Osteoblast (primary cell): ENCODE data around the gene RPRD1A. TPM values are rescaled to one million over a fixed set of nuclear protein-coding genes. Genes with fewer than 3 reads are reported as not detected.

ENCODE experiments used
- DNase-seq: peaks from one replicate; pipeline ENCODE4 v3.0.0; 2011; ENCODE audit warnings: low spot score, mixed read lengths; ENCODE audit not compliant: insufficient read length; ENCODE audit errors: missing footprints
- H2AFZ ChIP-seq: 2 replicates; pipeline ENCODE4 v1.6.0; 2011; ENCODE audit warnings: mild to moderate bottlenecking, low read length
- H3K27ac ChIP-seq: 2 replicates; pipeline ENCODE4 v1.5.1; 2011; ENCODE audit warnings: mild to moderate bottlenecking, low read depth, low read length, moderate library complexity
- H3K27me3 ChIP-seq: 2 replicates; pipeline ENCODE4 v1.6.0; 2012; ENCODE audit warnings: mild to moderate bottlenecking, control low read depth, inconsistent platforms, low read length, moderate library complexity; ENCODE audit not compliant: insufficient read depth
- H3K36me3 ChIP-seq: 2 replicates; pipeline ENCODE4 v1.5.1; 2011; ENCODE audit warnings: mild to moderate bottlenecking, low read length, control low read depth, moderate library complexity; ENCODE audit not compliant: insufficient read depth
- H3K4me1 ChIP-seq: 2 replicates; pipeline ENCODE4 v1.5.1; 2011; ENCODE audit warnings: mild to moderate bottlenecking, low read length, control low read depth, moderate library complexity; ENCODE audit not compliant: insufficient read depth
- H3K4me2 ChIP-seq: 2 replicates; pipeline ENCODE4 v1.6.0; 2011; ENCODE audit warnings: mild to moderate bottlenecking, low read length; ENCODE audit not compliant: insufficient read depth
- H3K4me3 ChIP-seq: fragments of 200-600 bp; sonication (generic); 3 replicates; pipeline ENCODE4 v1.5.1; 2012; ENCODE audit warnings: mild to moderate bottlenecking, low read length, inconsistent platforms; ENCODE audit not compliant: insufficient read depth
- H3K79me2 ChIP-seq: 2 replicates; pipeline ENCODE4 v1.6.0; 2012; ENCODE audit warnings: mild to moderate bottlenecking, low read length, control low read depth, inconsistent platforms; ENCODE audit not compliant: insufficient read depth
- H3K9me3 ChIP-seq: 2 replicates; pipeline ENCODE4 v1.5.1; 2011; ENCODE audit warnings: low read depth, low read length, control low read depth
- H4K20me1 ChIP-seq: 2 replicates; pipeline ENCODE4 v1.6.0; 2012; ENCODE audit warnings: mild to moderate bottlenecking, low read length, control low read depth; ENCODE audit not compliant: insufficient read depth
- total RNA-seq: library from RNA; depleted of rRNA; stranded (reverse); fragments of >200 nt; gene quantifications from 2 replicates; pipeline ENCODE4 v1.2.3, GENCODE V29; 2012
- TF ChIP-seq, protein P1 (sequence below): IDR thresholded peaks from 2 replicates; pipeline ENCODE4 v1.5.1; 2011; ENCODE audit warnings: mild to moderate bottlenecking, low read depth, low read length, moderate library complexity; ENCODE audit errors: extremely low read depth

RPRD1A gene
- total RNA-seq, 1 donor: 36.2 TPM

DNA sequence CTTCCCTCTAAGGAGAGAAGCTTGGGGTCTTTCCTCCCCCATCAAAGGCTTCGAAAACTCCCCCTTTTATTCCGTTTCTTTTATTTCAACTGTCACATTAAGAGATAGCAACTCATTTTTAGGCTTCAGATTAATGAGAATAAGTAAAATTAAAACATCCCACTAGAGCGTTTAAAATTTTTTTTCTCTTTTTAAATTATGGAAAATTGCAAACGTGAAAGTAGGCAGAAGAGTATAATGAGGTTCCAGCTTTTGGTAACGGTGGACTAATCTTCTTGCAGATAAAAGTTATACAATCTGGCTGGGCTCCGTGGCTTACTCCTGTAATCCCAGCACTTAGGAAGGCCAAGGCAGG is 116.8 kb downstream of the RPRD1A start:
- Histone ChIP-seq H2AFZ (no peak overlapping the region), H3K4me3 (peak overlapping the region; percentile 67), H4K20me1 (no peaks in the 10 kb centered on the region), H3K9me3 (no peaks in the 10 kb centered on the region), H3K27me3 (peaks cover 4% of the 10 kb centered on the region), H3K4me2 (peak overlapping the region; percentile 71), H3K79me2 (no peaks in the 10 kb centered on the region), H3K27ac (no peak overlapping the region), H3K36me3 (no peaks in the 10 kb centered on the region), H3K4me1 (no peaks in the 10 kb centered on the region)
- TF ChIP-seq, protein P1, sequence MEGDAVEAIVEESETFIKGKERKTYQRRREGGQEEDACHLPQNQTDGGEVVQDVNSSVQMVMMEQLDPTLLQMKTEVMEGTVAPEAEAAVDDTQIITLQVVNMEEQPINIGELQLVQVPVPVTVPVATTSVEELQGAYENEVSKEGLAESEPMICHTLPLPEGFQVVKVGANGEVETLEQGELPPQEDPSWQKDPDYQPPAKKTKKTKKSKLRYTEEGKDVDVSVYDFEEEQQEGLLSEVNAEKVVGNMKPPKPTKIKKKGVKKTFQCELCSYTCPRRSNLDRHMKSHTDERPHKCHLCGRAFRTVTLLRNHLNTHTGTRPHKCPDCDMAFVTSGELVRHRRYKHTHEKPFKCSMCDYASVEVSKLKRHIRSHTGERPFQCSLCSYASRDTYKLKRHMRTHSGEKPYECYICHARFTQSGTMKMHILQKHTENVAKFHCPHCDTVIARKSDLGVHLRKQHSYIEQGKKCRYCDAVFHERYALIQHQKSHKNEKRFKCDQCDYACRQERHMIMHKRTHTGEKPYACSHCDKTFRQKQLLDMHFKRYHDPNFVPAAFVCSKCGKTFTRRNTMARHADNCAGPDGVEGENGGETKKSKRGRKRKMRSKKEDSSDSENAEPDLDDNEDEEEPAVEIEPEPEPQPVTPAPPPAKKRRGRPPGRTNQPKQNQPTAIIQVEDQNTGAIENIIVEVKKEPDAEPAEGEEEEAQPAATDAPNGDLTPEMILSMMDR: no peak
- no peak for DNase-seq

DNA sequence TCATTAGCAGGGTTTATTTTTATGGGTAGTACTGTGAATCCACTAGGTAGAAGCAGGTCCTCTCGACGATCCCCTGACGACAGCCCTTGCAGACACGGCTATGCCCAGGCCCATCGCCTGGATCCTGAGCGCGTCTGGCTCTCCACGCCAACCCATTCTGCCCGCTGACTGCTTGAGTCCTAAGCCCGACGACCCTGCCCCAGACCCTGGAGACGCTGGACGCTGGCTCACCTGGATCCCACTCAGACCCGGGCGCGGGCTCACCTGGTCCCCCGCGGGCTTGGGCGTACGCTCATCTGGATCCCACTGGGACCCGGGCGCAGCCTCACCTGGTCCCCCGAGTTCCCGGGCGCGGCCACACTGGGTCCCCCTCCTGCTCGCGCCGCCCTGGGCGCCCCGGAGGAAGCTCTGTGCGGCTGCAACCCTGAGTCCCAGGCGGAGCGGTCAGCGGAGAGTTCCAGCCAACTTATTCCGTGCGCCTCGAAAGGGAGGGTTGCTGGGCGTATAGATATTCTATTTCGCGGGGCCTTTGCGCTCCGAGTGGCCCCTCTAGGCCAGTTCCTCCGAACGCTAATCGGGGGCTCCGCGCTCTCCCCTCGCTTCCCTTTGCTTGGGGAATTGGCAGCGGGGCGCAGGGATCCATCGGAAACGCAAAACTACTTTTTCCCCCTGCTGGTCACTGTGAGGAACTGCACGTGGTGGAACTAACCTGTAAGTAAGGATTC is 117.3 kb downstream of the RPRD1A start:
- Histone ChIP-seq H3K79me2 (no peaks in the 10 kb centered on the region), H4K20me1 (no peaks in the 10 kb centered on the region), H2AFZ (peak overlapping the region; percentile 76), H3K27me3 (peaks cover 4% of the 10 kb centered on the region), H3K9me3 (no peaks in the 10 kb centered on the region), H3K4me1 (no peaks in the 10 kb centered on the region), H3K36me3 (no peaks in the 10 kb centered on the region), H3K27ac (no peak overlapping the region), H3K4me3 (peak overlapping the region; percentile 67), H3K4me2 (peak overlapping the region; percentile 71)
- TF ChIP-seq, protein P1: peak; percentile 90
- peak; percentile 87 for DNase-seq

DNA sequence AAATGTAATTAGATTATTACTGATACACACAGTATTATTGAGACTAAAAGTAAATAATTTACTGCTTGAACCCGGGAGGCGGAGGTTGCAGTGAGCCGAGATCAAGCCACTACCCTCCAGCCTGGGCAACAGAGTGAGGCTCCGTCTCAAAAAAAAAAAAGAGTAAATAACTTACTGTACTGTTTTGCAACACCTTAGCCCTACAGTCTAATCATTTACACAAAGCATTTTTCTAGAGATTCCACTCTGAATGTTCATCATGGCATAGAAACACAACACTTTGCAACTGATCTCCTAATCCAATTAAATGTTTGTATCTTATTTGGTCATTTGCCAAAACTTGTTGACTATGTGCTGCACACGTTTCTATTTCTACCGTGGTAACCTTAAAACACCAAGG is 118.3 kb downstream of the RPRD1A start:
- no peaks in the 10 kb centered on the region for H3K79me2 ChIP-seq
- TF ChIP-seq, protein P1: no peak
- H3K4me1 ChIP-seq: no peaks in the 10 kb centered on the region
- no peak overlapping the region for H3K27ac ChIP-seq
- H3K4me2 ChIP-seq: no peak overlapping the region
- peaks cover 4% of the 10 kb centered on the region for H3K27me3 ChIP-seq
- no peak overlapping the region for H2AFZ ChIP-seq
- no peaks in the 10 kb centered on the region for H4K20me1 ChIP-seq
- DNase-seq: no peak
- H3K4me3 ChIP-seq: no peak overlapping the region
- H3K36me3 ChIP-seq: no peaks in the 10 kb centered on the region
- H3K9me3 ChIP-seq: no peaks in the 10 kb centered on the region

DNA sequence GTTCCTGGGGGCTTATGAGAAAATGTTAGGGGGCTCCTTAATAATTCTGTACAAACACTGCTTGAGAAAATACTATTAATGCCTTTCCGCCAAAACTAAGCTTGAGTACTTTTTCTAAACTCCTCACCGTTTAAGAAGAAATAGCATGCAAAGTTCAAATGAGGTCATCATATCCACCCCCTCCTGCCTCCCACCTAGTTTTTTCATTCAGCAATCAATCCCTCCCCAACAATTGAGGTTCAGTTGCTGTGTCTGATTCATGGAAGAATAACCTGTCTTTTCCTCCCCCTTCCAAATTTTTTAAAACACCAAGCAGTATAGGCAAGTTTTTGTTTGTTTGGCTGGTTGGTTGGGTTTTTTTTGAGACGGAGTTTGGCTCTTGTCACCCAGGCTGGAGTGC is 119.3 kb downstream of the RPRD1A start:
- TF ChIP-seq, protein P1: no peak
- no peak overlapping the region for H2AFZ ChIP-seq
- H4K20me1 ChIP-seq: no peaks in the 10 kb centered on the region
- no peaks in the 10 kb centered on the region for H3K4me1 ChIP-seq
- H3K36me3 ChIP-seq: no peaks in the 10 kb centered on the region
- peaks cover 4% of the 10 kb centered on the region for H3K27me3 ChIP-seq
- H3K27ac ChIP-seq: no peak overlapping the region
- H3K4me2 ChIP-seq: no peak overlapping the region
- H3K9me3 ChIP-seq: no peaks in the 10 kb centered on the region
- H3K4me3 ChIP-seq: no peak overlapping the region
- no peak for DNase-seq
- H3K79me2 ChIP-seq: no peaks in the 10 kb centered on the region
